DND-41 (cell line): ENCODE data around the gene TBC1D30.

ENCODE experiments used
- CTCF ChIP-seq: IDR thresholded peaks from 2 replicates; pipeline ENCODE4 v1.5.1; 2012; ENCODE audit warnings: borderline replicate concordance, low read length, moderate library complexity, mild to moderate bottlenecking; ENCODE audit not compliant: poor library complexity, severe bottlenecking; ENCODE audit errors: extremely low read depth
- EZH2 ChIP-seq: IDR thresholded peaks from 3 replicates; pipeline ENCODE4 v1.6.1; 2012; ENCODE audit warnings: borderline replicate concordance, low read depth, mild to moderate bottlenecking, moderate library complexity, low read length, inconsistent platforms; ENCODE audit not compliant: severe bottlenecking

- TF ChIP-seq CTCF = no peak
- no peak for TF ChIP-seq EZH2
These were observed 60.3 kb downstream of the TBC1D30 start for GRCh38 chr12:64884728-64885127.
